Ovary (tissue), 9 donors: ENCODE data around the gene POMC. TPM values are rescaled to one million over a fixed set of nuclear protein-coding genes. Genes with fewer than 3 reads are reported as not detected.

Source experiments
- DNase-seq, 5 donors: peaks; one replicate each; pipeline ENCODE4 v3.0.0-alpha.2; 2019 to 2020
- H3K27ac ChIP-seq, 2 donors: fragments of 200-600 bp; one replicate each; pipeline versions ENCODE4 v1.5.1 to v1.8.0; 2019 to 2022
- H3K27me3 ChIP-seq: fragments of 200-600 bp; one replicate; pipeline ENCODE4 v1.8.0; 2022
- H3K36me3 ChIP-seq: fragments of 200-600 bp; sonication (generic); one replicate; pipeline ENCODE4 v1.5.1; 2019
- H3K4me1 ChIP-seq: one replicate; pipeline ENCODE4 v1.8.1; 2013; ENCODE audit warnings: mild to moderate bottlenecking, moderate library complexity; ENCODE audit not compliant: insufficient read depth
- H3K4me3 ChIP-seq: fragments of 200-600 bp; sonication (generic); one replicate; pipeline ENCODE4 v1.5.1; 2017
- H3K9me3 ChIP-seq, 2 donors: fragments of 200-600 bp in 1 of 2; sonication (generic) in 1 of 2; one replicate each; pipeline versions ENCODE4 v1.5.1 to v1.8.1; 2013 to 2019; ENCODE audit warnings: mild to moderate bottlenecking in 1 of 2, moderate library complexity in 1 of 2
- EP300 ChIP-seq: sonication (generic); formaldehyde crosslinking; IDR thresholded peaks from one replicate; pipeline ENCODE4 v1.6.1; 2017; ENCODE audit warnings: antibody characterized with exemption
- POLR2A ChIP-seq: fragments of 450-650 bp; IDR thresholded peaks from one replicate; pipeline ENCODE4 v1.6.1; 2017; ENCODE audit warnings: antibody characterized with exemption, mild to moderate bottlenecking, moderate library complexity
- WGBS, 3 donors: extraction: QIAGEN DNeasy Blood & Tissue Kit in 1 of 3; methylation state at CpG; one replicate each; pipeline versions ENCODE4 v1.1.5 to v1.1.7; 2013 to 2017; 5-methylcytosine and 5-hydroxymethylcytosine counted together
- intact Hi-C, 4 donors: fragments of 100-400 bp; cut with DNase I; formaldehyde crosslinking; loops; one replicate each; pipeline versions ENCODE4 v1.11.0 to v1.15.1; 2022 to 2023
- polyA plus RNA-seq, 2 donors: library from polyadenylated mRNA; stranded (reverse); fragments of 200-250 nt in 1 of 2; fragments of 350-450 nt in 1 of 2; fragmentation: Illumina TruSeq in 1 of 2; extraction: RNeasy Lipid Tissue Mini Kit (QIAGEN cat#74804) in 1 of 2; gene quantifications; one replicate each; pipeline ENCODE4 v1.2.3, GENCODE V29; 2013 to 2014
- total RNA-seq, 7 donors: library from RNA; depleted of rRNA in 2 of 7; stranded (reverse); fragments of >200 nt in 2 of 7; fragmentation: NEBNext Ultra II Directional in 3 of 7; extraction: Animal tissue kit (Norgen Biotek cat#: 25700) in 3 of 7; gene quantifications; one replicate each; pipeline versions ENCODE4 v1.1.0 to v1.2.4, GENCODE V29; 2016 to 2023
- TF ChIP-seq, protein P1 (sequence below), 3 donors: fragments of 450-650 bp in 2 of 3; fragments of 200-600 bp in 1 of 3; IDR thresholded peaks; one replicate each; pipeline versions ENCODE4 v1.5.1 to v1.8.0; 2016 to 2022; ENCODE audit warnings: antibody characterized with exemption in 3 of 3, mild to moderate bottlenecking in 1 of 3
- donor health status: DM: no; HTN: no; CAD: no; lungs with moderate emphysema.
- donor health status: DM: no; HTN: no; CAD: no.
- donor health status: Bipolar disorder and iron deficiency.
- donor health status: DM: yes; HTN: yes; CAD: no.
- donor health status: DM: no; HTN: no; CAD: no.
- donor health status: DM: yes; HTN: yes; CAD: no.

POMC gene
- total and polyA plus RNA-seq, 9 donors, result 1.4 to 5.0 (median 2.4) TPM; not detected in 1

DNA sequence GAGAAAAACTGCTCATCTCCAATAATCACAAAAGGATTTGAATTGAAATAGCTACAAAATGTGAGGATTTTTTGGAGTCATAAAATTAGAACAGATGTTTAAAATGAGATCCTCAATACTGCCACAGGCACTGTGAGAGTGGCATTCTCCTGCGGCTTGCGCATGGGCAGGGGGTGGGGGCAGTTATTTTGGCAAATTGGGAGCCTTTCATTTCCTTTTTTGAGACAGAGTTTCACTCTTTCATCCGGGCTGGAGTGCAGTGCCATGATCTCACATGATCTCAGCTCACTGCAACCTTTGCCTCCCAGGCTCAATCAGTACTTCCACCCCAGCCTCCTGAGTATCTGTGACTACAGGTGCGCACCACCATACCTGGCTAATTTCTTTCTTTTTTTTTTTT, 42.4 kb downstream of the POMC start:
- WGBS, 3 donors, result 88 to 92% (median 88%) methylated on average over 4 of the region's 4 CpGs
- Histone ChIP-seq H3K4me1 (no peaks in the 10 kb centered on the region), H3K9me3 (no peaks in the 10 kb centered on the region), H3K4me3 (no peak overlapping the region), H3K27me3 (no peaks in the 10 kb centered on the region), H3K36me3 (no peaks in the 10 kb centered on the region), H3K27ac (no peak overlapping the region)
- DNase-seq, result no peak
- TF ChIP-seq, protein P1, sequence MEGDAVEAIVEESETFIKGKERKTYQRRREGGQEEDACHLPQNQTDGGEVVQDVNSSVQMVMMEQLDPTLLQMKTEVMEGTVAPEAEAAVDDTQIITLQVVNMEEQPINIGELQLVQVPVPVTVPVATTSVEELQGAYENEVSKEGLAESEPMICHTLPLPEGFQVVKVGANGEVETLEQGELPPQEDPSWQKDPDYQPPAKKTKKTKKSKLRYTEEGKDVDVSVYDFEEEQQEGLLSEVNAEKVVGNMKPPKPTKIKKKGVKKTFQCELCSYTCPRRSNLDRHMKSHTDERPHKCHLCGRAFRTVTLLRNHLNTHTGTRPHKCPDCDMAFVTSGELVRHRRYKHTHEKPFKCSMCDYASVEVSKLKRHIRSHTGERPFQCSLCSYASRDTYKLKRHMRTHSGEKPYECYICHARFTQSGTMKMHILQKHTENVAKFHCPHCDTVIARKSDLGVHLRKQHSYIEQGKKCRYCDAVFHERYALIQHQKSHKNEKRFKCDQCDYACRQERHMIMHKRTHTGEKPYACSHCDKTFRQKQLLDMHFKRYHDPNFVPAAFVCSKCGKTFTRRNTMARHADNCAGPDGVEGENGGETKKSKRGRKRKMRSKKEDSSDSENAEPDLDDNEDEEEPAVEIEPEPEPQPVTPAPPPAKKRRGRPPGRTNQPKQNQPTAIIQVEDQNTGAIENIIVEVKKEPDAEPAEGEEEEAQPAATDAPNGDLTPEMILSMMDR (IDR thresholded peaks at IDR 0.05), result no peak
- TF ChIP-seq EP300, result no peak
- no peak for TF ChIP-seq POLR2A
- intact Hi-C loops, result loop anchor here (5.0 to 10.0 kb wide), 3 partner anchors 149 to 721 kb away; no protein-coding TSS in a partner anchor

DNA sequence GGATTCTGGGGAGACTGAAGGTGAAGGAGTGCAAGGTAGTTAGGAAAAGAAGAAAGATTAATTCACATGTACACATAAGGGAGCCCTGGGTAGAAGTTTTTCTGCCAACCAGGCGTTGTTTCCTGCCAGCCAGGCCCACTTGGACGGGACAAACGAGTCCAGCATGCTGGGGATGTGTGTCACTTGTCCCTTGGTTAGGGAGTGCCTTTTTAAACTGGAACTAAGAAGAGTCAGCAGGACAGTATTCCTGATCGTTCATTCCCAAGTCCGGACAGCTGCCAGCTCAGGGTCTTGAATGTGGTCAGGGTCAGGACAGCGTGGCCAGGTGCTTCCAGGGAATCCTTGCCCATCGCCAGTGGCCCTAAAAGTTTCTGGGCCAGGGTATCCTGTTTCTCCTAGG, 43.2 kb downstream of the POMC start:
- Histone ChIP-seq H3K4me3 (no peak overlapping the region), H3K4me1 (no peaks in the 10 kb centered on the region), H3K36me3 (no peaks in the 10 kb centered on the region), H3K27me3 (no peaks in the 10 kb centered on the region), H3K27ac (no peak overlapping the region), H3K9me3 (no peaks in the 10 kb centered on the region)
- DNase-seq, result no peak
- intact Hi-C loops, result loop anchor here (5.0 to 10.0 kb wide), 3 partner anchors 148 to 720 kb away; no protein-coding TSS in a partner anchor
- TF ChIP-seq POLR2A (no peak), EP300 (no peak)
- TF ChIP-seq, protein P1 (IDR thresholded peaks at IDR 0.05), result no peak
- 88 to 90% (median 88%) methylated on average over 7 of the region's 7 CpGs for WGBS, 3 donors

DNA sequence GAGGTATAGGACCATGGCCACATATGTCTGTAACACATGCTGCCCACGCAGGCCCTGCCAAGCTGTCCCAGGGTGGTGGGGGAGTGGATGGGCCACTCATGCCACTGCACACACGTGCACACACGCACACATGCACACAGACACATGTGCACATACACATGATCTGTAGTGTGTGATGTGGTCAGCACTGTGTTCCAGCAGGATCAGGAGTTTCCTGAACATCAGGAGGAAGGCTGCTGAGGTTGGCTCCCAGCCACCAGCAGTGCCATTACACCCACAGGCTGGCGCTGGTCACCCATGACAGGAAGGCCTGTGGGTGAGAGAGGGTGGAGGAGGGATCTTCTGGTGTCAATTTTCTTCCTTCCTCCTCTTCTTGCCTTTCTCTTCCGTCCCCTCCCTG, 44.7 kb downstream of the POMC start:
- H3K4me1 ChIP-seq, result no peaks in the 10 kb centered on the region
- H3K9me3 ChIP-seq, result no peaks in the 10 kb centered on the region
- H3K36me3 ChIP-seq, result no peaks in the 10 kb centered on the region
- no peaks in the 10 kb centered on the region for H3K27me3 ChIP-seq
- intact Hi-C loops, result loop anchor here in 2 of 4 donors (10.0 kb wide), 2 partner anchors 289 to 719 kb away; no protein-coding TSS in a partner anchor
- TF ChIP-seq POLR2A, result no peak
- no peak for TF ChIP-seq EP300
- TF ChIP-seq, protein P1 (IDR thresholded peaks at IDR 0.05), result no peak
- no peak for DNase-seq
- no peak overlapping the region for H3K4me3 ChIP-seq
- no peak overlapping the region for H3K27ac ChIP-seq
- 81 to 91% (median 85%) methylated on average over 5 of the region's 5 CpGs for WGBS, 3 donors

DNA sequence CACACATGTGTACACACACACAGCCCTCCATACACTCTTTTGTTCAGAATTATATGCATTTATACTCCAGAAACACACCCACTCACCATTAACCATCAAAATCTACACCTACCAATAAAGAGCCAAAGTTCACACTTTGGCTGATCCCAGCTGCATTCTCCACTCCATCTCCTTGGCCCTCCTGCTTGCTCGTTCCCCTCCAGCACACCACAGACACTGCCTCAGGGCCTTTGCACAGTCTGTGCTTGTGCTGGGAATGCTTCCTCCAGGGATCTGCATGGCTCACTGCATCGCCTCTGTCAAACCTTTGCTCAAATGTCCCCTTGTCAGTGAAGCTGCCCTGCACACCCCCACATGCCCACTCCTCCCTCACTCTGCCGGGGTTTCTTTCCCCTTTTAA, 46.0 kb downstream of the POMC start:
- TF ChIP-seq EP300 (no peak), POLR2A (no peak)
- TF ChIP-seq, protein P1 (IDR thresholded peaks at IDR 0.05), result no peak
- intact Hi-C loops, result loop anchor here in 2 of 4 donors (10.0 kb wide), 2 partner anchors 288 to 718 kb away; no protein-coding TSS in a partner anchor

More for the DNA sequence above, 46.0 kb downstream of the POMC start:
- H3K4me1 ChIP-seq, result no peaks in the 10 kb centered on the region
- H3K27me3 ChIP-seq, result no peaks in the 10 kb centered on the region
- H3K27ac ChIP-seq, result no peak overlapping the region
- H3K9me3 ChIP-seq, result no peaks in the 10 kb centered on the region
- 97 to 98% (median 97%) methylated on average over 3 of the region's 3 CpGs for WGBS, 3 donors
- no peak overlapping the region for H3K4me3 ChIP-seq
- no peak for DNase-seq
- H3K36me3 ChIP-seq, result no peaks in the 10 kb centered on the region
